H1 (cell line): ENCODE results near the gene COMMD6. TPM values are rescaled to one million over a fixed set of nuclear protein-coding genes. Genes with fewer than 3 reads are reported as not detected.

ENCODE experiments used
- ASH2L ChIP-seq: fragments of 200-600, 300-600 bp; sonication (generic); IDR thresholded peaks from one replicate; pipeline ENCODE4 v1.7.1; 2017; ENCODE audit warnings: low read length
- BACH1 ChIP-seq: IDR thresholded peaks from 2 replicates; pipeline ENCODE4 v1.6.1; 2012; ENCODE audit warnings: low read length, improper control_type of control experiment
- BRCA1 ChIP-seq: IDR thresholded peaks from 2 replicates; pipeline ENCODE4 v1.6.1; 2012; ENCODE audit warnings: low read depth, low read length, improper control_type of control experiment
- CBX5 ChIP-seq: fragments of 300-800, 300-1000 bp; sonication (generic); IDR thresholded peaks from 2 replicates; pipeline ENCODE4 v1.7.1; 2016; ENCODE audit warnings: antibody characterized with exemption, low read length, low read depth
- CHD1 ChIP-seq: IDR thresholded peaks from 2 replicates; pipeline ENCODE4 v1.6.1; 2012; ENCODE audit warnings: low read depth, low read length, improper control_type of control experiment
- CHD2 ChIP-seq: IDR thresholded peaks from 2 replicates; pipeline ENCODE4 v1.6.1; 2012; ENCODE audit warnings: low read length, improper control_type of control experiment
- EGR1 ChIP-seq: IDR thresholded peaks from 2 replicates; pipeline ENCODE4 v1.6.1; 2011; ENCODE audit warnings: low read depth, low read length, borderline replicate concordance
- GABPA ChIP-seq: IDR thresholded peaks from 2 replicates; pipeline ENCODE4 v1.6.1; 2011; ENCODE audit warnings: mild to moderate bottlenecking, low read length, moderate library complexity, borderline replicate concordance; ENCODE audit not compliant: insufficient read depth
- HDAC6 ChIP-seq: IDR thresholded peaks from one replicate; pipeline ENCODE4 v1.7.1; 2012; ENCODE audit warnings: low read depth, mild to moderate bottlenecking, inconsistent platforms, low read length, moderate library complexity
- KDM5A ChIP-seq: fragments of 200-600 bp; IDR thresholded peaks from 2 replicates; pipeline ENCODE4 v1.7.1; 2012; ENCODE audit warnings: mild to moderate bottlenecking, low read length, inconsistent platforms, mixed read lengths
- MAFK ChIP-seq: IDR thresholded peaks from 2 replicates; pipeline ENCODE4 v1.6.1; 2012; ENCODE audit warnings: low read depth, mild to moderate bottlenecking, improper control_type of control experiment, low read length
- NANOG ChIP-seq: IDR thresholded peaks from 2 replicates; pipeline ENCODE4 v1.6.1; 2011; ENCODE audit warnings: low read length, low read depth, mild to moderate bottlenecking, inconsistent platforms; ENCODE audit not compliant: insufficient read depth, poor library complexity, severe bottlenecking
- PHF8 ChIP-seq: fragments of 200-600 bp; sonication (generic); conservative IDR thresholded peaks from 2 replicates; pipeline ENCODE4 v1.7.1; 2012; ENCODE audit warnings: low read depth, mild to moderate bottlenecking, inconsistent platforms, low read length, moderate library complexity
- POLR2A ChIP-seq, 2 experiments: IDR thresholded peaks; 1 replicate in 1 of 2; 2 replicates in 1 of 2; pipeline ENCODE4 v1.6.1; 2011; ENCODE audit warnings: low read depth in 2 of 2, low read length in 2 of 2, mild to moderate bottlenecking in 2 of 2; ENCODE audit errors: control extremely low read depth in 1 of 2
- POLR2AphosphoS5 ChIP-seq: IDR thresholded peaks from 2 replicates; pipeline ENCODE4 v1.6.1; 2011; ENCODE audit warnings: low read depth, low read length
- POU5F1 ChIP-seq: IDR thresholded peaks from 2 replicates; pipeline ENCODE4 v1.6.1; 2011; ENCODE audit warnings: low read depth, mild to moderate bottlenecking, low read length, moderate library complexity
- RAD21 ChIP-seq, 2 experiments: IDR thresholded peaks in 1 of 2; conservative IDR thresholded peaks in 1 of 2; 2 replicates each; pipeline ENCODE4 v1.6.1; 2011; ENCODE audit warnings: low read depth in 2 of 2, low read length in 2 of 2, improper control_type of control experiment in 1 of 2, inconsistent platforms in 1 of 2, mild to moderate bottlenecking in 1 of 2, moderate library complexity in 1 of 2
- RNF2 ChIP-seq: fragments of 200-900, 300-1000 bp; sonication (generic); IDR thresholded peaks from 2 replicates; pipeline ENCODE4 v1.7.1; 2016; ENCODE audit warnings: borderline replicate concordance, low read depth, mild to moderate bottlenecking, antibody characterized with exemption, low read length; ENCODE audit not compliant: poor library complexity, severe bottlenecking; ENCODE audit errors: missing control alignments
- SP1 ChIP-seq: IDR thresholded peaks from 2 replicates; pipeline ENCODE4 v1.6.1; 2011; ENCODE audit warnings: low read depth, low read length
- TCF12 ChIP-seq: IDR thresholded peaks from 2 replicates; pipeline ENCODE4 v1.6.1; 2011; ENCODE audit warnings: low read depth, mild to moderate bottlenecking, low read length
- polyA plus RNA-seq, 7 experiments: library from polyadenylated mRNA; depleted of rRNA in 3 of 7; stranded (reverse) in 5 of 7; unstranded in 2 of 7; fragments of >200 nt in 5 of 7; fragments of 200-250 nt in 2 of 7; gene quantifications; 1 replicate in 5 of 7; 2 replicates in 1 of 7; 4 replicates in 1 of 7; pipeline versions ENCODE4 v1.2.1 to v1.2.3, GENCODE V29; 2011 to 2013; ENCODE audit warnings: missing spikeins in 2 of 7, mixed read lengths in 2 of 7
- total RNA-seq: library from RNA; stranded (reverse); fragmentation: NEBNext Ultra II Directional; extraction: Animal tissue kit (Norgen Biotek cat#: 25700); gene quantifications from 2 replicates; pipeline ENCODE4 v1.2.1, GENCODE V29; 2021
- TF ChIP-seq, protein P1 (sequence below): IDR thresholded peaks from 2 replicates; pipeline ENCODE4 v1.6.1; 2012; ENCODE audit warnings: low read length, inconsistent platforms
- TF ChIP-seq, protein P2 (sequence below): IDR thresholded peaks from 2 replicates; pipeline ENCODE4 v1.6.1; 2012; ENCODE audit warnings: inconsistent platforms

COMMD6 gene
- total and polyA plus RNA-seq, 2 of the 8 experiments (the other 6 are each of a cell fraction or from before 2014, with no cell fraction given) = 53.2 to 122 TPM

DNA sequence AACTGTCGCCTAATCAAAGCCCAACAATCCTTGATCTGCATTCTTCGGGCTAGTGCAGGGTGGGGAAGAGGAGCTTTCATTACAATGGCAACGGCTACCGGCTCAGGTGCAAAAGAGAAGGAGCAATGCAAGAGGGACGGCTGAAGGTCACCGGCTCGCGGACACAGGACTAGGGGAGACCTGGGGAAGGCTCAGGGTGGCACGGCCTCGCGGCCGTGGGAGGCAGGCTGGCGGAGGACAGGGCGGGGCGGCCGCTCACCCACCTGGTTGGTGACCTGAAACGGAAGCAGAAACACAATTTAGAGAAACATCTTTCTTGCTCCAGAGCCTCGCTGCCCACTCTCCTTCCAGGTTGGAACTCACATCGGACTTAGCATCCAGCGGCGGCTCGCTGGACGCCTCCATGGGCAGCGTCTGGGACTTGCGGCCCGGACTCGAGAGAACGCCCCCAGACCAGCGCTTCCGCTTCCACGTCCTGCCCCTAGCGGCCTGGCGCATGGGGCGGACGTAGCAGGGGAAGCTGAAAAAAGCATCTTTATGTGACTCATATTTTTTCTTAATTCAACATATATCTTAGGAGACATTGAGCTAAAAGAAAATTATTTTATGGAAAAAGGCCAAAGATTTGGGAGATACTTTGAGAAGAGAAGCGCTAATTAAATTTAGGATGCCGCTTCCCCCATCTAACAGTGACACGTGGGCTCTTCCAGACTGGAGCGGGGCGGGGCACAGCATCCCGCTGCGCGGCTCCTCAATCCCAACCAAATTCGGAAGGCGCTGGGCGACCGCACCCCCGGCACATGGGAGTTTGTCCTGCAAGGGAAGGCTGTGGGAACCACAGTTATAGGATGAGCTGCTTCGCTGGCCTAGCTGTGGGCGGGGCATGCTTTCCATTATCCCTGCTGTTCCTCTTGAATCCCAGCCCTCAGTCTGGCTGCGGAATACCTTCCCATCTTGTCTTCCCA is at the start of gene COMMD6 (continued):
- TF ChIP-seq, protein P1, sequence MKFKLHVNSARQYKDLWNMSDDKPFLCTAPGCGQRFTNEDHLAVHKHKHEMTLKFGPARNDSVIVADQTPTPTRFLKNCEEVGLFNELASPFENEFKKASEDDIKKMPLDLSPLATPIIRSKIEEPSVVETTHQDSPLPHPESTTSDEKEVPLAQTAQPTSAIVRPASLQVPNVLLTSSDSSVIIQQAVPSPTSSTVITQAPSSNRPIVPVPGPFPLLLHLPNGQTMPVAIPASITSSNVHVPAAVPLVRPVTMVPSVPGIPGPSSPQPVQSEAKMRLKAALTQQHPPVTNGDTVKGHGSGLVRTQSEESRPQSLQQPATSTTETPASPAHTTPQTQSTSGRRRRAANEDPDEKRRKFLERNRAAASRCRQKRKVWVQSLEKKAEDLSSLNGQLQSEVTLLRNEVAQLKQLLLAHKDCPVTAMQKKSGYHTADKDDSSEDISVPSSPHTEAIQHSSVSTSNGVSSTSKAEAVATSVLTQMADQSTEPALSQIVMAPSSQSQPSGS = no peak
- TF ChIP-seq RAD21 (IDR thresholded peaks at IDR 0.05 in 1 of 2, conservative IDR thresholded peaks at IDR 0.05 in 1 of 2; ENCODE audit: low read depth in 2 of 2, low read length in 2 of 2) (no peak), RNF2 (no peak), CHD2 (no peak), MAFK (no peak), TCF12 (no peak), POLR2AphosphoS5 (peak; percentile 78), POLR2A (IDR thresholded peaks at IDR 0.05; ENCODE audit: control extremely low read depth in 1 of 2, low read depth in 2 of 2, low read length in 2 of 2) (peak; percentile 75 to 90), POU5F1 (no peak), PHF8 (peak; percentile 93), CHD1 (peak; percentile 97), BRCA1 (no peak), HDAC6 (no peak), ASH2L (peak; percentile 86), KDM5A (no peak), BACH1 (0 out of 2 replicates have a peak, but pooled peaks have one; percentile 6), NANOG (no peak), CBX5 (no peak), SP1 (no peak), GABPA (no peak), EGR1 (no peak; the same call in 1 of the 2 replicates)
- TF ChIP-seq, protein P2, sequence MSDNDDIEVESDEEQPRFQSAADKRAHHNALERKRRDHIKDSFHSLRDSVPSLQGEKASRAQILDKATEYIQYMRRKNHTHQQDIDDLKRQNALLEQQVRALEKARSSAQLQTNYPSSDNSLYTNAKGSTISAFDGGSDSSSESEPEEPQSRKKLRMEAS = peak; percentile 96
